Choroid plexus epithelial cell (primary cell): ENCODE measurements around the gene STOML3.
A peak's percentile ranks its signal among the peaks of the same experiment; 100 is the strongest.

ENCODE experiments used
- DNase-seq: peaks from one replicate; pipeline ENCODE4 v3.0.0-alpha.2; 2010; ENCODE audit warnings: low read depth
- H3K4me3 ChIP-seq: 2 replicates; pipeline ENCODE4 v1.5.1; 2011; ENCODE audit warnings: low read depth, mild to moderate bottlenecking, control low read depth, low read length, moderate library complexity
- CTCF ChIP-seq: conservative IDR thresholded peaks from 2 replicates; pipeline ENCODE4 v1.5.1; 2011; ENCODE audit warnings: low read depth, mild to moderate bottlenecking, control low read depth, inconsistent platforms, low read length, moderate library complexity

Gene STOML3

GRCh38 chr13:38952827-38953226 is 37.8 kb downstream of the STOML3 start:
- H3K4me3 ChIP-seq = no peak overlapping the region
- TF ChIP-seq CTCF = no peak
- DNase-seq = no peak

DNA sequence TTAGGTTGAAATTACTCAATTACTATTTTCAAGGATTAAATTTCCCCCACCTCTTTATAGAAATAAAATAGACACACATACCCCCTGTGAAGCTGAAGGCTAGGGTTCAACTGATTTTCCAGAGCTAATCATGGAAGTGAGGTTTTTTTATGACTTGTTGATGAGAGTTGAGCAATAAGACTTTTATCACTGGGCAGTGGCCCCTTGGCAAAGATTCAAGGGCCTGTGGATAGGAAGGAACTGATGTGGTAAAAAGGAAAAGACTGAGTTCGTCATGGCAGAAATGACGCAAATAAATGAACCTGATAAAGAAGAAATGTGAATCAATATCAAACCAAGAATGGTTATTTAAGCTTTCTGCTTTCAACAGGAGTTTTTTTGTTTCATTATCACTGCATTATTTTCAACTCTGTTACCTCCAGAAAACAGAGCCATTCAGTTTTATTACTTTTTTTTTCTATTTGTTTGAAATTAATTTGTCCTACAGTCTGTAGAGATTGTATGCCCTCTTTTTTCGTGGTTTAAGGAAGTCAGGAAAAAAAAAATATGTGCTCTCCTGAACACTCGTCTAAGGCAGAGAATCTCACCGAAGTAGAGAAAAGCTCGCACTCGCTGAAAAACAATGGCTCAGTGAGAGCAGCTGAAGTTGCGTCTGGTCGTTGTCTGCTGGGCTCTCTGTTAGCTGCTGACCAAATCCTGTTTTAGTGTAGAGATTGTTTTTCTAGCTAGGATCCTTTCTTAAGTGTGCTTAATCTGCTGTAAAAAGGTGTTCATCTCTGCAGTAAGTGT is 38.9 kb downstream of the STOML3 start:
- no peak for TF ChIP-seq CTCF
- peak; percentile 3 for DNase-seq

GRCh38 chr13:38950987-38951386 is 39.6 kb downstream of the STOML3 start:
- H3K4me3 ChIP-seq = no peak overlapping the region
- DNase-seq = no peak
- no peak for TF ChIP-seq CTCF

More for the DNA sequence above, 38.9 kb downstream of the STOML3 start:
- H3K4me3 ChIP-seq = no peak overlapping the region

GRCh38 chr13:38947054-38947453 is 43.6 kb downstream of the STOML3 start:
- H3K4me3 ChIP-seq = no peak overlapping the region
- TF ChIP-seq CTCF = no peak
- DNase-seq = no peak

- no peak overlapping the region for H3K4me3 ChIP-seq
- DNase-seq = no peak
- no peak for TF ChIP-seq CTCF
Measured at GRCh38 chr13:38944219-38944618, 46.4 kb downstream of the STOML3 start.

- DNase-seq = no peak
- H3K4me3 ChIP-seq = no peak overlapping the region
- no peak for TF ChIP-seq CTCF
Measured at GRCh38 chr13:38943231-38943630, 47.4 kb downstream of the STOML3 start.

- TF ChIP-seq CTCF = no peak
- DNase-seq = peak; percentile 17
- no peak overlapping the region for H3K4me3 ChIP-seq
Measured at GRCh38 chr13:38941353-38941945, 49.2 kb downstream of the STOML3 start.
